Peyer's patch (tissue), 4 donors: ENCODE results near the gene LTBP1. TPM values are rescaled to one million over a fixed set of nuclear protein-coding genes. Genes with fewer than 3 reads are reported as not detected.

Experiments
- DNase-seq, 3 donors: peaks; one replicate each; pipeline ENCODE4 v3.0.0-alpha.2; 2017 to 2019
- H3K27ac ChIP-seq, 4 donors: fragments of 200-600 bp; sonication (generic); one replicate each; pipeline ENCODE4 v1.5.1; 2016 to 2019
- H3K27me3 ChIP-seq, 2 donors: fragments of 200-600 bp; sonication (generic); one replicate each; pipeline ENCODE4 v1.5.1; 2019
- H3K36me3 ChIP-seq, 3 donors: fragments of 200-600 bp; sonication (generic); one replicate each; pipeline ENCODE4 v1.5.1; 2016 to 2019
- H3K4me1 ChIP-seq, 4 donors: fragments of 200-600 bp; sonication (generic); one replicate each; pipeline ENCODE4 v1.5.1; 2016 to 2019
- H3K4me3 ChIP-seq, 4 donors: fragments of 200-600 bp; sonication (generic); 1 replicate in 3 of 4; 2 replicates in 1 of 4; pipeline ENCODE4 v1.5.1; 2016 to 2019; ENCODE audit warnings: mild to moderate bottlenecking in 1 of 4
- H3K9me3 ChIP-seq, 4 donors: fragments of 200-600 bp; sonication (generic); one replicate each; pipeline ENCODE4 v1.5.1; 2016 to 2019; ENCODE audit warnings: mild to moderate bottlenecking in 1 of 4
- POLR2A ChIP-seq, 2 donors: fragments of 450-650 bp; IDR thresholded peaks; one replicate each; pipeline ENCODE4 v1.5.1; 2017; ENCODE audit warnings: antibody characterized with exemption in 2 of 2, mild to moderate bottlenecking in 2 of 2, moderate library complexity in 2 of 2
- total RNA-seq, 4 donors: library from RNA; depleted of rRNA; stranded (reverse); fragments of >200 nt; gene quantifications; one replicate each; pipeline ENCODE4 v1.1.0, GENCODE V29; 2016
- TF ChIP-seq, protein P1 (sequence below), 6 experiments: fragments of 450-650 bp in 4 of 6; fragments of 200-600 bp in 2 of 6; sonication (generic) in 1 of 6; IDR thresholded peaks; one replicate each; pipeline ENCODE4 v1.5.1; 2017 to 2019; ENCODE audit warnings: antibody characterized with exemption in 6 of 6, mild to moderate bottlenecking in 3 of 6, moderate library complexity in 1 of 6

Gene LTBP1
- total RNA-seq, 4 donors from 2014 or later: 8.6 to 23.1 (median 13.1) TPM

DNA sequence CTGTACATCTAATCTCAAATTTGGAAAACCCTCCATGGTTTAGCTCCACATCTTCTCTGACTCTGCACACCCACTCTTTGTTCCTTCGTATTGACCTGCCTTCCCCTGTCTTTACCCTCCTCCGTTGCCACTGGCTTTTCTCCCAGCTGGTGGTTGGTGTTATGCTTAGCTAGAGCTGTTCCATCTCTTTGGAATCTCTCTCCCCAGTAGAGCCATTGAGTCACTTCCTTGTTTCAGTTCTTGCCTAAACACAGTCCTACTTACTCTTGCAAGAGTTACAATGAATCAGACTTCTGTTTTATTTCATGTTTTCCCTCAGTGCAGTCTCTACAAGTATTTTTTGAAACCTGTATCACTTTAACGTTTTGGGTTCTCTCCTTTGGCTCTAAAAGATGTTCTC is 263.9 kb downstream of the LTBP1 start:
- H3K27ac ChIP-seq: peak overlapping the region in 1 of 4 donors; percentile 29
- TF ChIP-seq, protein P1, sequence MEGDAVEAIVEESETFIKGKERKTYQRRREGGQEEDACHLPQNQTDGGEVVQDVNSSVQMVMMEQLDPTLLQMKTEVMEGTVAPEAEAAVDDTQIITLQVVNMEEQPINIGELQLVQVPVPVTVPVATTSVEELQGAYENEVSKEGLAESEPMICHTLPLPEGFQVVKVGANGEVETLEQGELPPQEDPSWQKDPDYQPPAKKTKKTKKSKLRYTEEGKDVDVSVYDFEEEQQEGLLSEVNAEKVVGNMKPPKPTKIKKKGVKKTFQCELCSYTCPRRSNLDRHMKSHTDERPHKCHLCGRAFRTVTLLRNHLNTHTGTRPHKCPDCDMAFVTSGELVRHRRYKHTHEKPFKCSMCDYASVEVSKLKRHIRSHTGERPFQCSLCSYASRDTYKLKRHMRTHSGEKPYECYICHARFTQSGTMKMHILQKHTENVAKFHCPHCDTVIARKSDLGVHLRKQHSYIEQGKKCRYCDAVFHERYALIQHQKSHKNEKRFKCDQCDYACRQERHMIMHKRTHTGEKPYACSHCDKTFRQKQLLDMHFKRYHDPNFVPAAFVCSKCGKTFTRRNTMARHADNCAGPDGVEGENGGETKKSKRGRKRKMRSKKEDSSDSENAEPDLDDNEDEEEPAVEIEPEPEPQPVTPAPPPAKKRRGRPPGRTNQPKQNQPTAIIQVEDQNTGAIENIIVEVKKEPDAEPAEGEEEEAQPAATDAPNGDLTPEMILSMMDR (IDR thresholded peaks at IDR 0.05): no peak
- no peak for TF ChIP-seq POLR2A (IDR thresholded peaks at IDR 0.05)
- H3K4me1 ChIP-seq: no peaks in the 10 kb centered on the region

DNA sequence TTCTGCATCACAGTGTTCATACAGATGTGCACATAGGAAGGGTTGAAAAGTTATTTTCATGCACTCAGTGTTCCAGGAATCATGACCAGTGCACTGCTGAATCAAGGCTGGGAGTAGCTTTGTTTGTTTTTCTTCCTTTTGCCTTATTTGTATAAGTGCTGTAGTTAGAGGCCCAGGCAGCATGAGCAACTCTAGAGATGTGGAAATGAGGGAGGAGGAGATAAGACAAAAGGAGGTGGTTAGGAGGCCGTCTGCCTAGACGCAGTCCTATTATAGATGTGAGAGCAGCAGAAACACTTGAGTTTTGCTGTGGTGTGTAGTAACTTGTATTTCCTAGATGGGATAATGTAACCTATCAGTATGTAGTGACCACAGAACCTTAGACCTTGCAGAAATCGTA is 265.4 kb downstream of the LTBP1 start:
- no peaks in the 10 kb centered on the region for H3K9me3 ChIP-seq
- no peaks in the 10 kb centered on the region for H3K36me3 ChIP-seq
- peak overlapping the region in 1 of 4 donors; percentile 7 for H3K27ac ChIP-seq
- no peaks in the 10 kb centered on the region for H3K27me3 ChIP-seq
- no peak overlapping the region for H3K4me3 ChIP-seq
- DNase-seq: no peak
- TF ChIP-seq, protein P1 (IDR thresholded peaks at IDR 0.05): no peak
- TF ChIP-seq POLR2A (IDR thresholded peaks at IDR 0.05): no peak
- no peaks in the 10 kb centered on the region for H3K4me1 ChIP-seq

More for the DNA sequence above, 263.9 kb downstream of the LTBP1 start:
- Histone ChIP-seq H3K36me3 (no peaks in the 10 kb centered on the region), H3K9me3 (no peaks in the 10 kb centered on the region), H3K27me3 (no peaks in the 10 kb centered on the region), H3K4me3 (no peak overlapping the region)
- no peak for DNase-seq

DNA sequence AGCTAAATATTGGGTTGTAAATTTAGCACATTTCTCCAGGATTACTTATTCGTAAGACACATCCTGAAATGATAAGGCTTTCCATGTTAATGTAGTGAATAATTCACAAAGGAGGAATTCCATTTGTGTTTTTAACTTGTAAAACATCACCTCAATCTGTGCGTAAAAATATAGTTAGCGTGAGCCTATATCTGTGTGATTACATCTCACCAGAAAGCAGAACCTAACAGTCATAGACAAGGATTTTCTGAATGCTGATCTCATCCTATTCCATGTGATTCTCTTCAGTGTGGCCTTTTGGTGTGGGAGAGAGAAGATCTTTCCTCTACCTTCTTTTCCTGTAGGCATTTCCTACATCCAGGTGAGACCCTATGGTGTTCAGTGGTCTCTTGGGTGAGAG is 266.5 kb downstream of the LTBP1 start:
- no peaks in the 10 kb centered on the region for H3K4me1 ChIP-seq
- no peak overlapping the region for H3K27ac ChIP-seq
- no peak for TF ChIP-seq POLR2A (IDR thresholded peaks at IDR 0.05)
- TF ChIP-seq, protein P1 (IDR thresholded peaks at IDR 0.05): no peak
- no peaks in the 10 kb centered on the region for H3K9me3 ChIP-seq
- H3K36me3 ChIP-seq: no peaks in the 10 kb centered on the region
- no peak for DNase-seq
- no peak overlapping the region for H3K4me3 ChIP-seq
- no peaks in the 10 kb centered on the region for H3K27me3 ChIP-seq

DNA sequence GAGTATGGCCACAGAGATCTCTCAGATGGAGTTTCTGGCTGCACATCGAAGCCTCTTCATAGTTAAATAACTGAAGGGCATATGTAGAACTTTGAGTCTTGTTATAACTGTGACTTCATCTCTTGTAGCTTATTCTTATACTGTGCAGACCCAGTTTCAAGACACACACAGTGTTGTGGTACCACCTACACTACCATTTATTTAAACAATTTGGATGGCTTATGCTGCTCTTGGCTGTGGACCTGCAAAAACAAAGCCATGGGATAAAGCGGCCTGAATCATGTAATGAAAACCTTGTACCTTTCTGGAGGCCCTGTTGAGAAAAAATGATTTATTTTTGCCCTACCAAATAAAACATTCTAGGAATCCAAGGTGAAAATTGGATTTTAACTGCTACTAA is 266.9 kb downstream of the LTBP1 start:
- no peak for DNase-seq
- Histone ChIP-seq H3K4me1 (no peaks in the 10 kb centered on the region), H3K9me3 (no peaks in the 10 kb centered on the region), H3K36me3 (no peaks in the 10 kb centered on the region), H3K4me3 (no peak overlapping the region), H3K27ac (no peak overlapping the region), H3K27me3 (no peaks in the 10 kb centered on the region)
- no peak for TF ChIP-seq POLR2A (IDR thresholded peaks at IDR 0.05)
- TF ChIP-seq, protein P1 (IDR thresholded peaks at IDR 0.05): no peak

DNA sequence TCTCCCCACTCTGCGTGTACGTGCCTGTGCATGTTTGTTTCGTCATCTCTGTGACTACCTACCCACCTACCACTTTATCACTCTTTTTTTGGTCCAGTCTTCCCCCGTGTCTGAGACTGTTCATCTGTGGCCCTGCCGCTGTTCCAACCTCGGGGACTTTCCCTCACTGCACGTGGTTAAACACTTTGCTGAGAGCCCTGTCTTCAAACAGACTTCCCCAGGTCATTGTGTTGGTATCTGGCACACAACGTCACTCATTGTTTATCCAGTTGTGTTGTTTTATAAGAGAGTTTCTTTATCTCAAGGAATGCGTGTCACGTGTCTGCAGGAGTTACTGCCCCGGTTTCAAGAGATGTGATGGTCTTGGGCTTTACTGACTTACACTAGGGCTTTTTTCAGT is 267.7 kb downstream of the LTBP1 start:
- no peak for DNase-seq
- TF ChIP-seq, protein P1 (IDR thresholded peaks at IDR 0.05): no peak
- no peak for TF ChIP-seq POLR2A (IDR thresholded peaks at IDR 0.05)
- H3K4me3 ChIP-seq: no peak overlapping the region
- H3K9me3 ChIP-seq: no peaks in the 10 kb centered on the region
- H3K27ac ChIP-seq: no peak overlapping the region
- H3K27me3 ChIP-seq: no peaks in the 10 kb centered on the region
- no peaks in the 10 kb centered on the region for H3K36me3 ChIP-seq
- no peaks in the 10 kb centered on the region for H3K4me1 ChIP-seq

DNA sequence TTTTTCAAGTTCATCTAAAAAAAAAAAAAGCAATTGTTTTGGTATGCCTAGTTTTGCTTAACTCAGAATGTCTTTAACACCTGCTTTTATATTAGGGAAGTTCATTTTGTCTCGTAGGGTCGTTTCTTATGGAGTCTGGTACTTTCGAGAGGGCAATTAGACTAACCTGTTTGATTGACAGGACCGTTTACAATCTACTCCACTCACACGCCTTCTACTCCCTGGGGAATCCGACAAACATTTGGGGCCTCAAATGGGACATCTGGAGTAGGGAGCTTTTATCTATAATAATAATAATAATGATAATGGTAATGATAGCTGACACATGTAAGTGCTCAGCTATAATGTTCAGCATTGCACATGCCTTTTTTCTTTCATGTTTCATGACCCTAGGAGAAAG is 268.1 kb downstream of the LTBP1 start:
- no peak for TF ChIP-seq POLR2A (IDR thresholded peaks at IDR 0.05)
- TF ChIP-seq, protein P1 (IDR thresholded peaks at IDR 0.05): no peak
- H3K36me3 ChIP-seq: no peaks in the 10 kb centered on the region
- no peak overlapping the region for H3K27ac ChIP-seq
- no peak for DNase-seq
- no peaks in the 10 kb centered on the region for H3K4me1 ChIP-seq
- no peak overlapping the region for H3K4me3 ChIP-seq
- no peaks in the 10 kb centered on the region for H3K9me3 ChIP-seq
- no peaks in the 10 kb centered on the region for H3K27me3 ChIP-seq
